ENCODE results near the gene ZNF213. TPM values are rescaled to one million over a fixed set of nuclear protein-coding genes. Genes with fewer than 3 reads are reported as not detected.

The ZNF213 gene
- total RNA-seq, 1 donor from 2014 or later = 25.3 TPM

DNA sequence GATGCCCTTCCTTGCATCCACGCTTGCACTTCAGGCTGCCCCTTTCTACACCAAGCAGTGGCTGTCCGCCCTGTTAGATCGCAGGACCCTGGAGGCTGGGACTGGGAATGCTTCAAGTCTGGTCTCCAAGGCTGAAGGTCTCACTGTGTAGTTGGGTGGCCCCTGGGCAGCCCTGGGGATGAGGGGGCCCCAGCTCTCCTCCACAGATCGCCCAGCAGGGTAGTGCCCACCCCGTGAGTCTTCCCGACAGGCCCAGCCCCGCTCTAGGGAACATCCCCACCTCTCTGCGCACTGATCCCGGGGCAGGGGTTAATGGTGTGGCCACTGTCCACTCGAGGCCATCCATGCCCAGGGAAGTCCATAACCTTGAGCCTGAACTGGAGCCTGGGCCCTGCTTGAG lies 10.3 kb downstream of the ZNF213 start:
- DNase-seq (ENCODE audit: low spot score in 2 of 2) = no peak
- intact Hi-C loops (cut with DNase I) = no loop called here
- no peak overlapping the region for H3K27ac ChIP-seq
- H3K4me1 ChIP-seq = peaks cover 0 to 7% of the 10 kb centered on the region in 2 donors
- H3K9me3 ChIP-seq = no peaks in the 10 kb centered on the region
- peaks cover 20 to 27% of the 10 kb centered on the region in 2 donors for H3K36me3 ChIP-seq
- H3K27me3 ChIP-seq = no peaks in the 10 kb centered on the region
- no peak overlapping the region for H3K4me3 ChIP-seq
- TF ChIP-seq, protein P1, sequence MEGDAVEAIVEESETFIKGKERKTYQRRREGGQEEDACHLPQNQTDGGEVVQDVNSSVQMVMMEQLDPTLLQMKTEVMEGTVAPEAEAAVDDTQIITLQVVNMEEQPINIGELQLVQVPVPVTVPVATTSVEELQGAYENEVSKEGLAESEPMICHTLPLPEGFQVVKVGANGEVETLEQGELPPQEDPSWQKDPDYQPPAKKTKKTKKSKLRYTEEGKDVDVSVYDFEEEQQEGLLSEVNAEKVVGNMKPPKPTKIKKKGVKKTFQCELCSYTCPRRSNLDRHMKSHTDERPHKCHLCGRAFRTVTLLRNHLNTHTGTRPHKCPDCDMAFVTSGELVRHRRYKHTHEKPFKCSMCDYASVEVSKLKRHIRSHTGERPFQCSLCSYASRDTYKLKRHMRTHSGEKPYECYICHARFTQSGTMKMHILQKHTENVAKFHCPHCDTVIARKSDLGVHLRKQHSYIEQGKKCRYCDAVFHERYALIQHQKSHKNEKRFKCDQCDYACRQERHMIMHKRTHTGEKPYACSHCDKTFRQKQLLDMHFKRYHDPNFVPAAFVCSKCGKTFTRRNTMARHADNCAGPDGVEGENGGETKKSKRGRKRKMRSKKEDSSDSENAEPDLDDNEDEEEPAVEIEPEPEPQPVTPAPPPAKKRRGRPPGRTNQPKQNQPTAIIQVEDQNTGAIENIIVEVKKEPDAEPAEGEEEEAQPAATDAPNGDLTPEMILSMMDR (IDR thresholded peaks at IDR 0.05) = no peak

- Histone ChIP-seq H3K36me3 (peaks cover 19 to 25% of the 10 kb centered on the region in 2 donors), H3K4me3 (no peak overlapping the region), H3K27ac (no peak overlapping the region), H3K27me3 (no peaks in the 10 kb centered on the region), H3K4me1 (peaks cover 0 to 7% of the 10 kb centered on the region in 2 donors), H3K9me3 (no peaks in the 10 kb centered on the region)
- no peak for DNase-seq (ENCODE audit: low spot score in 2 of 2)
- intact Hi-C loops (cut with DNase I) = no loop called here
- TF ChIP-seq, protein P1 (IDR thresholded peaks at IDR 0.05) = no peak
Measured at GRCh38 chr16:3145660-3146059, 10.8 kb downstream of the ZNF213 start.

GRCh38 chr16:3147046-3147756 lies 12.4 kb downstream of the ZNF213 start:
- H3K9me3 ChIP-seq = no peaks in the 10 kb centered on the region
- peaks cover 0 to 15% of the 10 kb centered on the region in 2 donors for H3K4me1 ChIP-seq
- no peaks in the 10 kb centered on the region for H3K27me3 ChIP-seq
- no peak overlapping the region for H3K4me3 ChIP-seq
- peaks cover 5 to 10% of the 10 kb centered on the region in 2 donors for H3K36me3 ChIP-seq
- no peak for DNase-seq (ENCODE audit: low spot score in 2 of 2)
- no peak overlapping the region for H3K27ac ChIP-seq
- TF ChIP-seq, protein P1 (IDR thresholded peaks at IDR 0.05) = no peak
- intact Hi-C loops (cut with DNase I) = no loop called here

- intact Hi-C loops (cut with DNase I) = no loop called here
- Histone ChIP-seq H3K36me3 (peaks cover under 1 to 4% of the 10 kb centered on the region in 2 donors), H3K9me3 (no peaks in the 10 kb centered on the region), H3K27me3 (no peaks in the 10 kb centered on the region), H3K27ac (no peak overlapping the region), H3K4me1 (peaks cover 0 to 15% of the 10 kb centered on the region in 2 donors), H3K4me3 (no peak overlapping the region)
- DNase-seq (ENCODE audit: low spot score in 2 of 2) = no peak
- TF ChIP-seq, protein P1 (IDR thresholded peaks at IDR 0.05) = no peak
Measured at GRCh38 chr16:3147757-3148104, 12.9 kb downstream of the ZNF213 start.

- intact Hi-C loops (cut with DNase I) = no loop called here
- DNase-seq (ENCODE audit: low spot score in 2 of 2) = no peak
- no peak overlapping the region for H3K27ac ChIP-seq
Measured at GRCh38 chr16:3148256-3149192, 13.7 kb downstream of the ZNF213 start.

More at GRCh38 chr16:3148256-3149192, 13.7 kb downstream of the ZNF213 start:
- H3K27me3 ChIP-seq = no peaks in the 10 kb centered on the region
- H3K36me3 ChIP-seq = no peaks in the 10 kb centered on the region
- H3K4me3 ChIP-seq = no peak overlapping the region
- H3K9me3 ChIP-seq = no peaks in the 10 kb centered on the region
- TF ChIP-seq, protein P1 (IDR thresholded peaks at IDR 0.05) = no peak
- peaks cover 0 to 15% of the 10 kb centered on the region in 2 donors for H3K4me1 ChIP-seq

Measured in ascending aorta (tissue), 2 donors.